Measurements from ENCODE around the gene FMN2.

DNA sequence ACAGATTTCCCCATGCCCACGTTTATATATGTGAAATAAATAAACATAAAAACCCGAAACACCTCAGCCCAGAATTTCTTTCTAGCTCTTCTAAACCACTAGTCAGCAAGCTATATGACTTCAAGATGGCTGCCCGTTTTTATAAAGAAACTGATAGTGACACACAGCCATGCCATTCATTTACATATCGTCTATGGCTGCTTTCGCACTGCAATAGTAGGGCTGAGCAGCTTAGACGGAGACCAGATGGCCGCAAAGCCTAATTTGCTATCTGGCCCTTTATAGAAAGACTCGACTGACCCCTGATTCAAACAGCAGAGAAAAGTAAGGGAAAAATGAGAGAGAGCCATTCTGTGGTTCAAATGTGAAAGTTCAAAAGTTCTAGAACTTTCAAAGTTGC is 45.7 kb upstream of the FMN2 start:
- TF ChIP-seq, protein P1, sequence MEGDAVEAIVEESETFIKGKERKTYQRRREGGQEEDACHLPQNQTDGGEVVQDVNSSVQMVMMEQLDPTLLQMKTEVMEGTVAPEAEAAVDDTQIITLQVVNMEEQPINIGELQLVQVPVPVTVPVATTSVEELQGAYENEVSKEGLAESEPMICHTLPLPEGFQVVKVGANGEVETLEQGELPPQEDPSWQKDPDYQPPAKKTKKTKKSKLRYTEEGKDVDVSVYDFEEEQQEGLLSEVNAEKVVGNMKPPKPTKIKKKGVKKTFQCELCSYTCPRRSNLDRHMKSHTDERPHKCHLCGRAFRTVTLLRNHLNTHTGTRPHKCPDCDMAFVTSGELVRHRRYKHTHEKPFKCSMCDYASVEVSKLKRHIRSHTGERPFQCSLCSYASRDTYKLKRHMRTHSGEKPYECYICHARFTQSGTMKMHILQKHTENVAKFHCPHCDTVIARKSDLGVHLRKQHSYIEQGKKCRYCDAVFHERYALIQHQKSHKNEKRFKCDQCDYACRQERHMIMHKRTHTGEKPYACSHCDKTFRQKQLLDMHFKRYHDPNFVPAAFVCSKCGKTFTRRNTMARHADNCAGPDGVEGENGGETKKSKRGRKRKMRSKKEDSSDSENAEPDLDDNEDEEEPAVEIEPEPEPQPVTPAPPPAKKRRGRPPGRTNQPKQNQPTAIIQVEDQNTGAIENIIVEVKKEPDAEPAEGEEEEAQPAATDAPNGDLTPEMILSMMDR (conservative IDR thresholded peaks at IDR 0.05 in 1 of 2, IDR thresholded peaks at IDR 0.05 in 1 of 2; ENCODE audit: low read depth in 1 of 2, low read length in 2 of 2): no peak
- no peak for TF ChIP-seq EZH2 (IDR thresholded peaks at IDR 0.05; ENCODE audit: low read length, missing control alignments)
